LHCN-M2 (cell line): ENCODE measurements around the gene FCN2. TPM values are rescaled to one million over a fixed set of nuclear protein-coding genes. Genes with fewer than 3 reads are reported as not detected.

Experiments
- DNase-seq: peaks from one replicate; pipeline ENCODE4 v3.0.0-alpha.2; 2012; ENCODE audit warnings: low read depth
- total RNA-seq: library from RNA; depleted of rRNA; stranded (reverse); fragments of >200 nt; gene quantifications from 2 replicates; pipeline ENCODE4 v1.2.3, GENCODE V29; 2014

The FCN2 gene
- total RNA-seq, 1 experiment from 2014 or later: not detected

DNA sequence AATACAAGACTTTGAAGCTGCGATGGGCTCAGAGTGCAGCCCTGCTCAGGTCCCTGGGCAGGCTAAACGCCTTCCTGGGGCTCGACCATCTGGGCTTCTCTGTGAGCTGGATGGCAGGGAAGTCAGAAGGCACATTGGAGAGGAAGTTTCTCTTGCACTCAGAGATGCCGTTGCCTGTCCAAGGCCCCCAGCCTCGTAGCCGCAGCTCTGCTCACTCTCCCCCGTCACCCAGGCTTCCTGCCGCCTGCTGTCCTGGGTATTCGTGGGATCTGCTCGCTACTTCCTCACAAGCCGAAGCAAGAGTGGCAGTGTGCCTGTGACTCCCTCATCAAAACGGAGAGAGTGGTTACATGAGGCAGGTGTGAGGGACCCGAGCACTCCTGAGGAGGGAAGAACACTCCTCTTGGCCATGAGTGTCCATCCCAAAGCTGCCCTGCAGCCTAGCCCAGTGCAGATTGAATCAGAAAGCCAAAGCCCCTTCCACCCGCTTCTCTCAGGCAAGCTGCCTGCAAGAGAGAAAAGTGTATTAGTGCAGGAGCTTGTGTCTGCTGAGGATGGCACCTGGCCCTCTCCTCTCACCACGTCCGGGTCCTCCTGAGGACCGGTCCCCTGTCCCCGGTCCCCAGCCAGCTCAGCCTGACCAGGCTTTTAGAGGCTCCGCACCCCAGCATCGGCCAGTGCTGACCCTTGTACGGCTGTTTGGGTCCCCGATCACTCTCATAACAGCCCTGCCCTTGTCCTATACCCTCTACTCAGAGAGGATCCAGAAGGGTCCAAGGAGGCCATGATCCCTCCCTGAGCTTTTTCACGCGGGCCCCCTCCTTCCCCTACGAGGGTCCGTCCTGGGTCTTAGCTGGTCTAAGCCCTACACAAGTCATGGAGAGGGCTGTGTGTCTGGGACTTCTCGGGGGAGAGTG is 7.3 kb downstream of the FCN2 start:
- no peak for DNase-seq

DNA sequence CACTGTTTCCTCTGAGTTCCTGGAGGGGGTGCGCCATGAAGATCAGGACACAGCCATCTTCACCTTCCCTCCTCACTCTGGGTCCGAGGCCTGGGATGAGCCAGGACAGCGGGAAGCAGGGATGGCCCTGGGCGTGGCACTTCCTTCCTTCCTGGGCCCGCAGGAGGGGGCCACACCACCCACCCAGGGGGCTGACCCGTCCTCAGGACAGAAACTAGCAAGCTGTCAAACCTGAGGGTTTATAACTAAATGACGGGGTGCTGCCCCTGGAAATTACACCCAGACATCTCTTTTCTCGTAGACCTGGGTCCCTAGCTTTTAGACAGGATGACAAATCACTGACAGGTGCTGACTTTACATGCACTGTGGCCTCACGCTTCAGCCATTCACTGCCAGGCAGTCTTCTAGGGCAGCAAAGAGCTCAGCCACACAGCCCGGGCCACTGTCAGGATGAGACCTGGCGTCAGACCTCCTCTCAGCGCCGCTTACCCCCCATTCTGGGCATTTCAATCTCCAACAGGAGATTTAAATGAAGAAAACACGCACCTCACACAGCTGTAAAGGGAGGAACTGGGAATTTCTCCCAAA is 8.1 kb downstream of the FCN2 start:
- DNase-seq: peak; percentile 66

DNA sequence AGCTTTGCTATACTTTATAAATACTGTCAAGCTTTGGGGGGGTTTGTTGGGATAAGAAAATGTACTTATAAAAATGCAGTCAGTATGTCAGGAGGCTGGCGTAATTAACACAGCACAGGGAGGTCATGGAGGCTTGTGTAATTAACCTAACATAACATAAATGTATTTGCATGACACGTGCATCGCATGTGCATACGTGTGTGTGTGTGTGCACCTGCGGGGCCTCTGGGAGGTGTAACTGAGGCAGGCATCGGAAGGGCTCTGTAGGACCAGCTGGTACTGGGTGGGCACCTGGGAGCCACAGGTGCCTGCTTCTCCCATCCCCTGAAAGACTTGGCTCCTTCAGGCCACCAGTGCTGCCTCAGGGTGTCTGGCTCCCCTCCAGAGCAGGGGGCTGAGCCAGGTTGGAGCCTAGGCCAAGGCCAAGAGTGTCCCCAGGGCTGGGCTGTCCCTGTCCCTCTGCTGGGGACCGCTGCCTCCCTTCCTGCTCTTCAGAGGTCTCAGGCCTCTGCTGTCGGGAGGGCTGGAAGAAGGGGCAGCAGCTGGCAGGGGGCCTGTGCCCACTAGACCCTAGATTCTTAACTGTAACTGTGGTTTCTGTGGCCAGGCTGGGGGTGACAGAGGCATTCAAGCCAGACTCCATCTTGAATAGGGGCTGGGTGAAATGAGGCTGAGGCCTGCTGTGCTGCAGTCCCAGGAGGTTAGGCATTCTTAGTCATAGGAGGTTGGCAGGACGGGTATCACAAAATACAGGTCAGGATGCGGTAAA is 9.0 kb downstream of the FCN2 start:
- no peak for DNase-seq

DNA sequence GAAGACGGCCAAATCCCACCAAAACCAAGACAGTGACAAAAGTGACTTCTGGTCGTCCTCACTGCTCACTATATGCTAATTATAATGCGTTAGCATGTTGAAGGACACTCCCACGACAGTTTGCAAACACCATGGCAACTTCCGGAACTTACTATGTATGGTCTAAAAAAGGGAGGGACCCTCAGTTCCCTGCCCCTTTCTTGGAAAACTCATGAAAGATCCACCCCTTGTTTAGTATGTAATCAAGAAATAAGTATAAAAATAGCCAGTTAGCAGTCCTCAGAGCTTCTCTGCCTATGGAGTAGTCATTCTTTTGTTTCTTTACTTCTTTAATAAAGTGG is 9.5 kb downstream of the FCN2 start:
- no peak for DNase-seq

DNA sequence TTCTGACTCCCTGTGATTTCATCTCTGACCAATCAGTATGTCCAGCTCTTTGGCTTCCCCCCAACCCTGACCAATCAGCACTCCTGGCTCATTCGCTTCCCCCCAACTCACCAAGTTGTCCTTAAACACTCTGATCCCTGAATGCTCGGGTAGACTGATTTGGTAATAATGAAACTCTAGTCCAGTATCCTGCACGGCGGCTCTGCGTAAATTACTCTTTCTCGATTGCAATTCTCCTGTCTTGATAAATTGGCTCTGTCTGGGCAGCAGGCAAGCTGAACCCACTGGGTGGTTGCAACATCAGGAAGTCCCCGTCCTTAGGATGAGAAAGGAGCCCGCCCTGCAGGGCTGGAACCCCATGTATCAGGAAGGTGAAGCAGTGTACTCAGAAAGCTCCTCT is 10.4 kb downstream of the FCN2 start:
- no peak for DNase-seq

DNA sequence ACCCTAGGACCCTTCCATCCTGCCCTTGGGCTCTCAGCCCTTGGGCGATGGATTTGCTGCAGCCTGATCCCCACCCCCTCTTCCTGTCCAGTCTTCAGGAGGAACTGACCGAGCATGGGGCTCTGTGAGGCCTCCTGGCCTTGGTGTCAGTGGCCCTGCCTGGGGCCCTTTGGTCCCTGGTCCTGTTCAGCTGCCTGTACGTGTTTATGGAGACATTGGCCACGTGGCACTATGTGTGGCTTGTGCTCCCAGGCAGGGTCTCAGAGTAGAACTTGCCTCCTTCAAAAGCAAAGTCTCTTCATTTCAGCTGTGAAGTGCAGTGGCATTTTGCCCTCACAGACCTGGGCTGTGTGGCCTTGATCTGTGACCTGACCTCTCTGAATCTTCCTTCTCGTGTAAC is 11.1 kb downstream of the FCN2 start:
- no peak for DNase-seq

DNA sequence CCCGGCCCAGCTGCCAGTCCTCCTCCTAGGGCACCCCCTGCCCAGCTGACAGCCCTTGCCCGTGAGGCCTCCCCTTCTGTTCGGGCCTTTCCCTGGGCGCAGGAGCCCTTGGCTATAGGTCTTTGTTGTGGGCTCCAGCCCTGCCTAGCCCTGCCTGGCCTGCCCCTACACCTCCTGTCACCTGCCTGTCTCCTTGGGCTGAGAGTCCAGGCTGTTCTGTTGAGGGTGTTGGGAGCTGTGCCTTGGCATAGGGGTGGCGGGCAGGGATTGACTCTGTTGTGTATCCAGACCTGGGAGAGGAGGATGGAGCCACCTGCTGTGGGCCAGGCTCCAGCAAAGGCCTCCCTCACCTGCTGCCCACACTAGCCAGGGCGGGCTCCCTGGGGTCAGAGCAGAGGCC is 11.6 kb downstream of the FCN2 start:
- DNase-seq: no peak

DNA sequence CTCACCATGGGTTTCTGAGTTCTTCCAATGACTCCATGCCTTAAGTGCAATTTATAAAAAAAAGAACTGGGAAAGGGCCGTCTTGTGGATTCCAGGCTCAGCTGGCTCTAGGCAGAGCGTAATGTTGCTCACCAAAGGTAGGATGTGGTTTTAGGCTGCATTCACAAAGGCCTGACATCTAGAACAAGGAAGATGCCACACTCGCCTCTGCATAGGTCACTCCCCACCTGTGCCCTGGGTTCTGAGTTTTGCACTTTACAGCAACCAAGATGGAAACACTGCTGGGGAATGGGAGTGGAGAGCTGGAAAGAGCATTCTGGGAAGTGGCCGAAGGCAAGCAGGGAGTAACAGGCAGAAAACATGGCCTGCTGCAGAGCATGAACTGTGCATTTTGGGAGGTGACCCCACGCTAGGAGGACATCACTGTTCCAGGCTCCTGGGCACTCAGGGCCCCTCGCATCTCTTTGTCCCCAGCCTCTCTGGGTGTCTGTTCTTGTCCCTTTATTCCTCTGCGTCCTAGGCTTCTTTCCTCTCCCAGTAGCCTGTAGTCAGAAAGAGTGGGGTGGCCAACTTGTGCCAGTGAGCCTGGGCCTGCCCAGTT is 12.3 kb downstream of the FCN2 start:
- no peak for DNase-seq

DNA sequence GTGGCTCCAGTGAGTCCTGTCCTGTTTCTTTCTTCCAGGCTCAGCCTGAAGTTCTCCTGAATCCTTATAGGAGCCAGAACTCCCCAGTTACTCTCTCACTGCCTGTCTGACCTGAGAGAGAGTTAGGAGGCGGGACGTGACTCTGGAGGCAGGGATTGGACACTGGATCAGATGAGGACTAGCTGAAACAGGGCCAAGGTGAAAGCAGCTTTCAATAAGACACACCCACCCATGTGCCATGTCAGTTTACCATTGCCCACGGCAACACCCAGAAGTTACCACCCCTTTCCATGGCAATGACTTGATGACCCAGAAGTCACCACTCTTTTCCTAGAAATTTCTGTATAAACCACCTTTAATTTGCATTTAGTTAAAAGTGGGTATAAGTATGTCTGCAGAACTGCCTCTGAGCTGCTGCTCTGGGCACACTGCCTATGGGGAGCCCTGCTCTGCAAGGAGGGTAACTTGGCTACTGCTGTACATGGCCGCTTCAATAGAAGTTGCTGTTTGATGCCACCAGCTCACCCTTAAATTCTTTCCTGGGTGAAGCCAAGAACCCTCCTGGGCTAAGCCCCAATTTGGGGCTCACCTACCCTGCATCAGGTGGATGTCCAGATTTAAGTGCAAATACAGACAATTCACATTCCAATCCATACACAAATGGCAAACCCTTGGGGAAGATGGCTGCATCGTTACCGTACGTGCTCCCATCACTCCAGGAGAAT is 13.7 kb downstream of the FCN2 start:
- DNase-seq: no peak

DNA sequence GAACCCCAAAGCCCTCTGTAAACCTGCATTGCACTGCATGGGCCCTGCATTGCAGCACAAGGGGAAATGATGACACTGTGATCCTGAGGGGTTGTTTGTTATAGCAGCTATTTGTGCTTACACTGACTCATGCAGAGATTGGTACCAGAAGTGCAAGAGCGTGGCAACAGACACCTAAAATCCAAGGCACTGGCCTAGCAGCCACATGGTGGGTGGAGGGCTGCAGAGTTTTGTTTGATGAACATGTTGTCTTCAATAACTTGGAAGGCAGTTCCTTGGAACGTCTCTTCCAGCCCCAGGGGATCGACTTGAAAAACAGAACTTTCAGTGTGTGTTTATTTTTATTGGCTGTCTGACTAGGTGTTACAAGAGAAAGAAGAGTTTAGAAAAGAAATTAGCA is 14.5 kb downstream of the FCN2 start:
- no peak for DNase-seq

DNA sequence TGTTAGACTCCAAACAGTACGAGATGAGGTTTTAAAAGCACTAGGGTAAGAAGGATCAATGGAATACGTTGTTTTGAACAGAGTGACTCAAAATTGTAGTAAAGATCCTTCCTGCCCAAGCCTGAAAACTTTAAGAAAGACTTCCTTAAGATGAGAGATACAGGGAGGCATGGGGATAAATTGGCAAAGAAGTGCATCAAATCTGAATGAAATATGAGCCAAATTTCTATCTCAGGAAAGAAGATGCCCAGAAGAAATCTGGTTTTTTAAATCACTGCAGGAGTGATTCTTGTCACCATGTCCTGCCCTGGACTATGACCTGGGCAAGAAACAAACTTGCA is 14.9 kb downstream of the FCN2 start:
- DNase-seq: no peak

DNA sequence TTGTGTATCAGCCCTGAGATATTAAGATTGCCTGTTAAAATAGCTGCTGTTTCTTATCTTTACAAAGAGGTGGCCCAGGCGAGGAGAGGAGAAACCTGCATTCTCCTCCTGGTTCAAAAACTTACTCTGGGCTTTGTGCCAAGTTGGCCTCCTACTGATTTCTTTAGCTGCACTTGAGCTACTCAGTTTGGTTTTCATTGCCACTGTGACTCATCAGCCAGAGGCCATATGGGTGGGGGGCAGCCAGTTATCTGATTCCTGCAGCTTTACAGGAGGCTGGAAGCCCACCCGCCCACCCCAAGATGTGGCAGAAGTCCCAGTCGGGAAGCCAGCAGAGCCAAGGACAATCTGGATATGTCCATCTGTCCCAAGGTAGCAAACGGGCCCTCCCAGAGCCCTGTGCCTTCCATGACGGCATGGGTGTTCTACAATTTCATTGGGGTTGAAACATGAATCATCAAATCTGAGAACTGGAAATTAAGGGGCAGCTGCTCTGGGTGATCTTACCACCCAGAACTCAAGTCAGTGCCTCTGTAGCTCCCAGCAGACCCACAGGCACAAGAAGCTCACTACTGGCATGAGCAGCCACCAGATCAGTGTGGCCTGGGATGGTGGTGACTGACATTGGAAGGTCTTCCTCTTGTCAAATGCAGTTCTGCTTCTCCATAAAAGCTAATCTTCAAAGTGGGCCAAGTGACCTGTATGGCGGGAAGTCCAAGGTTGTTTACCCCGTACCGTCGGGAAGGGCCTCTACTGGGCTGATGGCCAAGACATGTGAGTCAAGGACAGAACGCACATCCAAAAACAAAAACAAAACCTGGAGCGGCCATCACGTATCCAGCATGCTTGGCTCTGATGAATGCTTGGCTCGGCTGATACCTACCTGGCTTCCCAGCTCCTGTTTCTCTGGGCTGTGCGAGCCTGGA is 15.6 kb downstream of the FCN2 start:
- peak; percentile 81 for DNase-seq

DNA sequence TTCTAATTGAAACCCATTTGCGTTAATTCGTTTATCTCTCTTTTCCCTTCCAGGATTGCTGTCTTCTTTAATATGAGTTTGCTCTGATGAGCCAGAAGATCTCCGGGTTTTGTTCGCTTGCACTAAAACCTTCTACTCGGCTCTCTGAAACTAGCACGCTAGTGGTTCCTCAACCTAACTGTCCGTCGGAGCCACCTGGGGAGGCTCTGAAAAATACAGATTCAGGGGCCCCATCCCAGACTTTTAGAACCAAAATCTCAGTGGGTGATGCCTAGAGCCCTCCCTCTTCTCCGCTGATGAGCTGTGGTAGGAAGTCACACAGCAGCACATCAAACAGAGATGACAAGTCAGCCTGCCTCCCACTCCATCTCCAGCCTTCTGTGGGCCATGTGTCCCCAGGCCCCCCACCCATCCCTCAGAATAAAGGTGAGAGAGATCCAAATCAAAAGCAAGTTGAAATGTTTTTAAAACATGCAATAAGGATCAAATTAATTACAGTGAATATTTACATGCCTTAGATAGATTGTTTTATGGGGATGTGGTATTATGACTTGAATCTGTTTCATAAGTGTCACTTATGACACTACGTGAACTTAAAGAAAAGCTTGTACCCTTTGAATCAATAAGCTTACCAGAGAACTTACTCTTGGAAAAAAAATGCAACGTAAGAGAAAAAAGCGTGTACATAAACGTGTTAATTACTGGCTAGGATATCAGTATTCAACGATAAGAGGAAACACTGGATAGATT is 16.4 kb downstream of the FCN2 start:
- DNase-seq: no peak

DNA sequence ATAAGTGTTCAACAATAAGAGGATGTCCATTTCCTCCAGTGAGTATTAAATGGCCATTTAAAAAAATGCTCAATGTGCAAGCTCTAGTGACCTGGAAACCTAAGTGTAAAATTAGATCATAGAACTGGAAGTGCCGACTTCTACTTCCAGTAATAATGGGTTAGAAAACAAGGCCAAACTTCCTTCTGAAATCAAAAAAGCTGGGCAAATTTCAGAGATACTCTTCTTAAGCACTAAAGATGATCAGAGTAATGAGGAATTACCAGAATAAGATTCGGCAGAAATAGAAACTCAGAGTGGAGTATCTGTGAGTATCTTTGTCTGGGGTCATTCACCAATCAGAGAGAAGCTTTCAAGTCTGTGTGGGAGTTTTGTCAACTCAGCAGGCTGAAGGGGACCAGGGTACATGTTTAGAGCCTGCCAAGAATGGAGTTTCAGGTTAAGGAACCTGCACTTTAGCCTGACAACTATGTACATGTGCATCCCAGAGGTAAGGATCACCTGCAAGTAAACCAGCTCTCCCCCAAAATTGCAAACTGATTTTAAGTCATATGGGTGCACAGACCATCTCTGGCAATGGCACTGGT is 17.1 kb downstream of the FCN2 start:
- no peak for DNase-seq

DNA sequence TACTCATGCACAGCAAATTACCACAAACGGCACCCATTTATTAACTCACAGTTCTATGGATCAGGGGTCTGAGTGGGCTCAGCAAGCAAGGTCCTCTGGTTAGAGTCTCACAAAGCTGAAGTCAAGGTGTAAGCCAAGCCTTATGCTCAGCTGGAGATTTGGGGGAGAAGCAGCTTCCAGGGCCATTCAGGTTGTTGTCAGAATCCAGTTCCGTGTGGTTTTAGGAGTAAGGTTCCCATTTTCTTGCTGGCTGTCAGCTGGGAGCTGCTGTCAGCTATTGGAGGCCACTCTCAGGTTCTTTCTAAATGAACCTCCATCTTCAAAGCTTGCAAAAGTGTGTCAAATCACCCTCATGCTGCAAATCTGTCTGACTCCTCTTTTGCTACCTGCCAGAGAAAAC is 17.7 kb downstream of the FCN2 start:
- DNase-seq: no peak

DNA sequence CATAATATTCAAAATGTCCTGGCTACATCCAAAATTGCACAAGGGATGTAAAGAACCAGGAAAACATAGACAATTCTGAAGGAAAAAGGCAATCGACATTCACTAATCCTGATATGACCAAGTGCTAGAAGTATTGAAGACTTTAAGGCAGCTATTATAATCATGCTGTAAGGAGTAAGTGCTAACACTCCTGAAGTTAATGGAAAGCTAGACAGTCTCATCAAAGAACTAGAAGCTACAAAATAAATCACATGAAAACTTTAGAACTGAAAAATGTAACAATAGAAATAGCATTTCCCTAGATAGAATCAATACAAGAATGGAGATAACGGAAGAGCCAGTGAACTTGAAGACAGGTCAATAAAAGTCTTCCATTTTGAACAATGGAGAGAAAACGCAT is 18.6 kb downstream of the FCN2 start:
- no peak for DNase-seq

DNA sequence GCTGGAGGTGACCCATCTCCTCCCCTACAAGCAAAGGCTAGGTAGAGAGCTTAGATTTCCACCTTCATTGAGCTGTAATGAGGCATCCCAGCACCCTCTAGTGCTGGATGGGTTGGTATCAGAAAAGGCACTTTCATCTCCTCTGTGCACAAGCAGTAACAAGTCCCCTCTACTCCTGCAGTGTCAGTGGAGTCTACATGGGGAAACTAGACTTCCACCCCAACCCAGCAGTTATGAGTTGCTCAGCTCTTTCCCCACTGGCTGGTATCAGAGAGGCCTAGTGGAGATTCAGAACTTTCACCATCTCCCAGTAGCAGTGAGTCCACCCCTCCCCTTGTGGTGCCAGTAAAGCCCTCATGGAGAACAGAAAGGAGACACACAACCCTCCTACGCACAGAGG is 19.2 kb downstream of the FCN2 start:
- no peak for DNase-seq

DNA sequence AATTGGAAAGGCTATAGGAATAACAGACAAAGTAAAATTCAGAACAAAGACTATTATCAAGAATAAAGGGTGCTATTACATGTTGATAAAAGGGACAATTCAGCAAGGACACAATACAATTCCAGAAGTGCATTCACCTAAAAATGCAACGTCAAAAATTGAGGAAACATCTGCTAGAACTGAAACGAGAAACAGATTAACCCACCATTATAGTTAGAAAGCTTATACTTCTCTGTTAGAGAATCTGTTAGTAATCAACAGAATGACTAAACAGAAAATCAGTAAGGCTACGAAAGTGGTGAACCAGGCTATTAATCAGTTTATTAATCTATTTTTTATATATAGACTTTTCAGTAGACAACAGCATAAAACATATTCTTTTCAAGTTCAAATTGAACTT is 22.3 kb downstream of the FCN2 start:
- DNase-seq: no peak

DNA sequence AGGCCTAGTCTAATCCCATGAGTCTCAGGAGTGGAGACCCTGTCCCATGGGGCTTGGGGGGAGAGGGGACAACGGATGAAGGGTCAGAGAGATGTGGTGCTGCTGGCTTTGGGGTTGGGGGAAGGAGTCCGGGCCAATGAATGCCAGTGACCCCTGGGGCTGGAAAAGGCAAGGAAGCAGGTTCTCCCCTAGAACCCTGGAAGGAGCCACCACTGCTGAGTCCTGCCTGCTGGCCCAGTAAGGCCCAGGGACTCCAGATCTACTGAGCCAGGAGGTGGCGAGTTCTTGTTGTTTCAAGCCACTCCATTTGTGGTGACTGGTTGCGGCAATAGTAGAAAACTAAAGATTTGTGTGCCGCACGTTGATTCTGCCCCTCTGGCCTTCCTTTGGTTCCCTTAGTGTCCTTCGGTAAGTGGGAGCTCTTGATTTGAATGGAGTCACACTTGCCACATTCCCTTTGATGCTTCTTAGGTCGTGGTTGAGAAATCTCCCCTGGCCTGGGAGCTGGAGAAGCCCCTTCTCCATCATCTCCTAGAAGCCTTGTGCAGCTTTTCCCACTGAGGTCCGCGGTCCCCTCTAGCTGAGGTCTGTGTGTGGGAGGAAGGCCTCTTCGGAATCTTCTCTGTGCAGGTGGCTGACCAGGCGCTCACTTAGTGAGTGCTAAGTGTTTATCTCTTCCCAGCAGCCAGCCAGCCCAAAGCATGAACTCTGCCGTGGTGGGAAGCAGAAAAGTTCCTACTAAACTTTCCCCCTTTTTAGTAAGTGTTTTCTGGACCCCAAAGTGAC is 28.1 kb downstream of the FCN2 start:
- DNase-seq: no peak
